ENCODE measurements around the gene BCO1.

Gene BCO1

GRCh38 chr16:81335669-81336068 is 97.2 kb downstream of the BCO1 start:
- TF ChIP-seq ZNF274 (IDR thresholded peaks at IDR 0.05; ENCODE audit: low read depth, low read length), result no peak
- H3K4me3 ChIP-seq (ENCODE audit: low read length), result no peak overlapping the region

- no peak overlapping the region for H3K4me3 ChIP-seq (ENCODE audit: low read length)
Measured at GRCh38 chr16:81337097-81337496, 98.6 kb downstream of the BCO1 start.

More at GRCh38 chr16:81337097-81337496, 98.6 kb downstream of the BCO1 start:
- no peak for TF ChIP-seq ZNF274 (IDR thresholded peaks at IDR 0.05; ENCODE audit: low read depth, low read length)

All from GM08714 (cell line).